Keratinocyte (primary cell): ENCODE results near the gene IL10RA. TPM values are rescaled to one million over a fixed set of nuclear protein-coding genes. Genes with fewer than 3 reads are reported as not detected.

ENCODE experiments used
- DNase-seq: peaks from one replicate; pipeline ENCODE4 v3.0.0-alpha.2; 2011; ENCODE audit warnings: low read depth, missing footprints, low spot score
- FAIRE-seq: peaks from 2 replicates; lab custom pipeline; 2011; peaks lifted over from hg19 to GRCh38; lab: Jason Lieb, UNC
- H2AFZ ChIP-seq: 2 replicates; pipeline ENCODE4 v1.6.0; 2012; ENCODE audit warnings: low read length, control low read depth, inconsistent platforms; ENCODE audit not compliant: control insufficient read depth
- H3K27ac ChIP-seq: 2 replicates; pipeline ENCODE4 v1.5.1; 2011; ENCODE audit warnings: low read length; ENCODE audit not compliant: control insufficient read depth, insufficient read depth
- H3K27me3 ChIP-seq: 3 replicates; pipeline ENCODE4 v1.6.0; 2011; ENCODE audit warnings: low read length; ENCODE audit not compliant: control insufficient read depth, insufficient read depth; ENCODE audit errors: extremely low read depth
- H3K36me3 ChIP-seq, 2 experiments: 2 replicates in 1 of 2; 3 replicates in 1 of 2; pipeline ENCODE4 v1.5.1; 2011; ENCODE audit warnings: low read length in 2 of 2, mild to moderate bottlenecking in 1 of 2; ENCODE audit not compliant: control insufficient read depth in 2 of 2, insufficient read depth in 2 of 2; ENCODE audit errors: extremely low read depth in 1 of 2
- H3K4me1 ChIP-seq: 3 replicates; pipeline ENCODE4 v1.5.1; 2011; ENCODE audit warnings: low read length; ENCODE audit not compliant: control insufficient read depth, insufficient read depth; ENCODE audit errors: extremely low read depth
- H3K4me2 ChIP-seq: 3 replicates; pipeline ENCODE4 v1.6.0; 2011; ENCODE audit warnings: low read depth, low read length; ENCODE audit not compliant: control insufficient read depth, insufficient read depth; ENCODE audit errors: extremely low read depth
- H3K4me3 ChIP-seq, 3 experiments: fragments of 200-600 bp in 1 of 3; sonication (generic) in 1 of 3; 2 replicates in 2 of 3; 3 replicates in 1 of 3; pipeline ENCODE4 v1.5.1; 2011 to 2016; ENCODE audit warnings: low read length in 3 of 3, mild to moderate bottlenecking in 3 of 3, control low read depth in 2 of 3, inconsistent platforms in 1 of 3, low read depth in 1 of 3, mixed read lengths in 1 of 3, mixed run types in 1 of 3, moderate library complexity in 1 of 3; ENCODE audit not compliant: control insufficient read depth in 2 of 3, insufficient read depth in 2 of 3; ENCODE audit errors: extremely low read depth in 1 of 3
- H3K79me2 ChIP-seq: 2 replicates; pipeline ENCODE4 v1.6.0; 2012; ENCODE audit warnings: low read length; ENCODE audit not compliant: control insufficient read depth, insufficient read depth
- H3K9ac ChIP-seq: 3 replicates; pipeline ENCODE4 v1.6.0; 2011; ENCODE audit warnings: low read length; ENCODE audit not compliant: control insufficient read depth, insufficient read depth; ENCODE audit errors: extremely low read depth
- H3K9me1 ChIP-seq: 3 replicates; pipeline ENCODE4 v1.6.0; 2011; ENCODE audit warnings: low read length; ENCODE audit not compliant: control insufficient read depth, insufficient read depth; ENCODE audit errors: extremely low read depth
- H3K9me3 ChIP-seq: 2 replicates; pipeline ENCODE4 v1.5.1; 2012; ENCODE audit warnings: low read depth, low read length; ENCODE audit not compliant: control insufficient read depth
- H4K20me1 ChIP-seq: 3 replicates; pipeline ENCODE4 v1.6.0; 2011; ENCODE audit warnings: low read length; ENCODE audit not compliant: control insufficient read depth, insufficient read depth; ENCODE audit errors: extremely low read depth
- EZH2 ChIP-seq: IDR thresholded peaks from one replicate; pipeline ENCODE4 v1.6.1; 2012; ENCODE audit warnings: inconsistent platforms, mild to moderate bottlenecking, low read length, moderate library complexity
- dilution Hi-C: fragments of 300-500 bp; cut with MboI; formaldehyde crosslinking; loops from one replicate; pipeline ENCODE4 v1.7.0; 2020; ENCODE audit warnings: low sequenced_read_pairs; ENCODE audit not compliant: extremely low pct_ligation_motif_present
- polyA plus RNA-seq, 5 experiments: library from polyadenylated mRNA; depleted of rRNA in 3 of 5; stranded (reverse) in 3 of 5; stranded (forward) in 1 of 5; unstranded in 1 of 5; fragments of >200 nt; gene quantifications; 1 replicate in 1 of 5; 2 replicates in 3 of 5; 3 replicates in 1 of 5; pipeline versions ENCODE4 v1.2.1 to v1.2.3, GENCODE V29; 2011 to 2012; ENCODE audit warnings: missing spikeins in 2 of 5, low read depth in 1 of 5, low replicate concordance in 1 of 5
- TF ChIP-seq, protein P1 (sequence below), 3 experiments: IDR thresholded peaks in 1 of 3; conservative IDR thresholded peaks in 1 of 3; optimal IDR thresholded peaks in 1 of 3; 2 replicates in 2 of 3; 3 replicates in 1 of 3; pipeline versions ENCODE3 to v1.5.1; 2011; ENCODE audit warnings: low read length in 3 of 3, mild to moderate bottlenecking in 3 of 3, moderate library complexity in 2 of 3, control low read depth in 1 of 3, inconsistent platforms in 1 of 3; ENCODE audit not compliant: insufficient read depth in 2 of 3; ENCODE audit errors: extremely low read depth in 1 of 3

The IL10RA gene
- polyA plus RNA-seq, 1 donor (not counting 4 experiments of a cell fraction or from before 2014, with no cell fraction given) = 0.04 TPM

GRCh38 chr11:117996058-117996457 is 9.9 kb downstream of the IL10RA start:
- Histone ChIP-seq H3K9me1 (no peaks in the 10 kb centered on the region), H3K79me2 (no peaks in the 10 kb centered on the region), H4K20me1 (no peaks in the 10 kb centered on the region), H3K4me1 (peaks cover 3% of the 10 kb centered on the region), H3K4me3 (no peak overlapping the region), H3K27me3 (peaks cover 5% of the 10 kb centered on the region), H3K9me3 (no peaks in the 10 kb centered on the region), H3K27ac (no peak overlapping the region), H2AFZ (no peak overlapping the region), H3K36me3 (no peaks in the 10 kb centered on the region), H3K4me2 (no peak overlapping the region), H3K9ac (no peak overlapping the region)
- FAIRE-seq (no peak), DNase-seq (no peak)
- TF ChIP-seq, protein P1, sequence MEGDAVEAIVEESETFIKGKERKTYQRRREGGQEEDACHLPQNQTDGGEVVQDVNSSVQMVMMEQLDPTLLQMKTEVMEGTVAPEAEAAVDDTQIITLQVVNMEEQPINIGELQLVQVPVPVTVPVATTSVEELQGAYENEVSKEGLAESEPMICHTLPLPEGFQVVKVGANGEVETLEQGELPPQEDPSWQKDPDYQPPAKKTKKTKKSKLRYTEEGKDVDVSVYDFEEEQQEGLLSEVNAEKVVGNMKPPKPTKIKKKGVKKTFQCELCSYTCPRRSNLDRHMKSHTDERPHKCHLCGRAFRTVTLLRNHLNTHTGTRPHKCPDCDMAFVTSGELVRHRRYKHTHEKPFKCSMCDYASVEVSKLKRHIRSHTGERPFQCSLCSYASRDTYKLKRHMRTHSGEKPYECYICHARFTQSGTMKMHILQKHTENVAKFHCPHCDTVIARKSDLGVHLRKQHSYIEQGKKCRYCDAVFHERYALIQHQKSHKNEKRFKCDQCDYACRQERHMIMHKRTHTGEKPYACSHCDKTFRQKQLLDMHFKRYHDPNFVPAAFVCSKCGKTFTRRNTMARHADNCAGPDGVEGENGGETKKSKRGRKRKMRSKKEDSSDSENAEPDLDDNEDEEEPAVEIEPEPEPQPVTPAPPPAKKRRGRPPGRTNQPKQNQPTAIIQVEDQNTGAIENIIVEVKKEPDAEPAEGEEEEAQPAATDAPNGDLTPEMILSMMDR (optimal IDR thresholded peaks at IDR 0.05 in 1 of 3, IDR thresholded peaks at IDR 0.05 in 1 of 3, conservative IDR thresholded peaks at IDR 0.05 in 1 of 3; ENCODE audit: extremely low read depth in 1 of 3, insufficient read depth in 2 of 3, low read length in 3 of 3) = no peak
- no peak for TF ChIP-seq EZH2
- dilution Hi-C loops = no loop called here

- H3K79me2 ChIP-seq = no peaks in the 10 kb centered on the region
- no peak for FAIRE-seq
- no peak overlapping the region for H3K4me3 ChIP-seq
- H3K9me3 ChIP-seq = no peaks in the 10 kb centered on the region
- peaks cover 5% of the 10 kb centered on the region for H3K27me3 ChIP-seq
- no peak for TF ChIP-seq EZH2
- TF ChIP-seq, protein P1 (optimal IDR thresholded peaks at IDR 0.05 in 1 of 3, IDR thresholded peaks at IDR 0.05 in 1 of 3, conservative IDR thresholded peaks at IDR 0.05 in 1 of 3; ENCODE audit: extremely low read depth in 1 of 3, insufficient read depth in 2 of 3, low read length in 3 of 3) = no peak
- no peaks in the 10 kb centered on the region for H3K9me1 ChIP-seq
- H4K20me1 ChIP-seq = no peaks in the 10 kb centered on the region
- no peak for DNase-seq
- dilution Hi-C loops = no loop called here
- H3K4me2 ChIP-seq = no peak overlapping the region
- H3K4me1 ChIP-seq = peaks cover 3% of the 10 kb centered on the region
- no peak overlapping the region for H3K9ac ChIP-seq
- H3K36me3 ChIP-seq = no peaks in the 10 kb centered on the region
- H2AFZ ChIP-seq = no peak overlapping the region
- H3K27ac ChIP-seq = no peak overlapping the region
Measured at GRCh38 chr11:117997406-117997805, 11.2 kb downstream of the IL10RA start.
